Smooth muscle cell (in vitro differentiated cells): ENCODE measurements around the gene TRPM2. TPM values are rescaled to one million over a fixed set of nuclear protein-coding genes. Genes with fewer than 3 reads are reported as not detected.
A peak's percentile ranks its signal among the peaks of the same experiment; 100 is the strongest.

Experiments
- DNase-seq: peaks from one replicate; lab custom pipeline; 2025; ENCODE audit not compliant: unreplicated experiment; lab: John Stamatoyannopoulos, UW
- H2AFZ ChIP-seq: fragments of 200-600 bp; sonication (generic); 2 replicates; pipeline ENCODE4 v1.6.0; 2016; ENCODE audit warnings: antibody characterized with exemption, low read depth, mild to moderate bottlenecking
- H3F3A ChIP-seq: fragments of 200-600 bp; sonication (generic); 2 replicates; pipeline ENCODE4 v1.6.0; 2017; ENCODE audit warnings: antibody characterized with exemption, low read depth
- H3K27ac ChIP-seq: fragments of 200-600 bp; sonication (generic); 2 replicates; pipeline ENCODE4 v1.5.1; 2016; ENCODE audit warnings: low read depth, mild to moderate bottlenecking
- H3K27me3 ChIP-seq: fragments of 200-600 bp; sonication (generic); 2 replicates; pipeline ENCODE4 v1.6.1; 2016; ENCODE audit warnings: low read depth, mild to moderate bottlenecking
- H3K36me3 ChIP-seq: fragments of 200-600 bp; sonication (generic); 2 replicates; pipeline ENCODE4 v1.5.1; 2016; ENCODE audit warnings: low read depth
- H3K4me1 ChIP-seq: fragments of 200-600 bp; sonication (generic); 2 replicates; pipeline ENCODE4 v1.5.1; 2016; ENCODE audit warnings: low read depth
- H3K4me2 ChIP-seq: fragments of 200-600 bp; sonication (generic); 2 replicates; pipeline ENCODE4 v1.6.0; 2016; ENCODE audit warnings: mild to moderate bottlenecking
- H3K4me3 ChIP-seq: fragments of 200-600 bp; sonication (generic); 2 replicates; pipeline ENCODE4 v1.5.1; 2016; ENCODE audit warnings: mild to moderate bottlenecking
- H3K79me2 ChIP-seq: fragments of 200-600 bp; sonication (generic); 2 replicates; pipeline ENCODE4 v1.6.0; 2016; ENCODE audit warnings: low read depth, mild to moderate bottlenecking
- H3K9ac ChIP-seq: fragments of 200-600 bp; sonication (generic); 2 replicates; pipeline ENCODE4 v1.6.0; 2016; ENCODE audit warnings: low read depth
- H3K9me3 ChIP-seq: fragments of 200-600 bp; sonication (generic); replicated peaks from 2 replicates; pipeline ENCODE4 v1.5.1; 2016; ENCODE audit warnings: low read depth
- H4K20me1 ChIP-seq: fragments of 200-600 bp; sonication (generic); 2 replicates; pipeline ENCODE4 v1.6.0; 2016; ENCODE audit warnings: low read depth
- CTCF ChIP-seq: fragments of 200-600 bp; sonication (generic); IDR thresholded peaks from 2 replicates; pipeline ENCODE4 v1.5.1; 2017; ENCODE audit warnings: borderline replicate concordance, mild to moderate bottlenecking, antibody characterized with exemption; ENCODE audit not compliant: insufficient read depth, poor library complexity, severe bottlenecking
- WGBS: methylation state at CpG from one replicate; pipeline ENCODE4 v1.1.7; 2016; ENCODE audit warnings: low lambda C conversion rate; 5-methylcytosine and 5-hydroxymethylcytosine counted together
- polyA plus RNA-seq: library from polyadenylated mRNA; unstranded; fragments of >200 nt; fragmentation: Nextera tagmentation; extraction: Ambion mirVana; gene quantifications from 2 replicates; pipeline ENCODE4 v1.2.1, GENCODE V29; 2016
- total RNA-seq: library from RNA; depleted of rRNA; stranded (reverse); fragments of >200 nt; gene quantifications from 2 replicates; pipeline ENCODE4 v1.2.3, GENCODE V29; 2014

TRPM2 gene
- total and polyA plus RNA-seq, 2 experiments from 2014 or later, result 0.31 TPM; not detected in 1

- no peak for TF ChIP-seq CTCF
- no peak overlapping the region for H3K9ac ChIP-seq
- no peaks in the 10 kb centered on the region for H3K36me3 ChIP-seq
- H4K20me1 ChIP-seq, result no peaks in the 10 kb centered on the region
- H3K9me3 ChIP-seq, result no peaks in the 10 kb centered on the region
- no peak for DNase-seq
- H3K4me2 ChIP-seq, result no peak overlapping the region
- H2AFZ ChIP-seq, result no peak overlapping the region
- H3K4me1 ChIP-seq, result no peaks in the 10 kb centered on the region
- H3K27me3 ChIP-seq, result no peaks in the 10 kb centered on the region
- no peak overlapping the region for H3K27ac ChIP-seq
- no peak overlapping the region for H3K4me3 ChIP-seq
- no peaks in the 10 kb centered on the region for H3K79me2 ChIP-seq
- H3F3A ChIP-seq, result peaks cover 8% of the 10 kb centered on the region
- 97% methylated on average over 3 of the region's 3 CpGs for WGBS
Measured at GRCh38 chr21:44453120-44453519, 99.7 kb downstream of the TRPM2 start.

- TF ChIP-seq CTCF, result no peak
- Histone ChIP-seq H3K9me3 (no peaks in the 10 kb centered on the region), H3K27ac (no peak overlapping the region), H3K9ac (no peak overlapping the region), H3K36me3 (no peaks in the 10 kb centered on the region), H3K79me2 (no peaks in the 10 kb centered on the region), H3K4me2 (no peak overlapping the region), H2AFZ (no peak overlapping the region), H3K27me3 (no peaks in the 10 kb centered on the region), H3K4me1 (no peaks in the 10 kb centered on the region), H3F3A (peaks cover 8% of the 10 kb centered on the region), H4K20me1 (no peaks in the 10 kb centered on the region), H3K4me3 (no peak overlapping the region)
- WGBS, result 93% methylated on average over 5 of the region's 5 CpGs
- no peak for DNase-seq
Measured at GRCh38 chr21:44454058-44454457, 100.6 kb downstream of the TRPM2 start.

GRCh38 chr21:44454747-44455523 lies 101.5 kb downstream of the TRPM2 start, which contains the start of gene LRRC3:
TSS of gene LRRC3 (plus strand) at chr21:44455510. CDS start at chr21:44456645, 1,135 bp downstream.
- H3K4me1 ChIP-seq, result no peaks in the 10 kb centered on the region
- no peak within 1 kb of the TSS for H3K27ac ChIP-seq
- H3K36me3 ChIP-seq, result no peaks in the 10 kb centered on the region
- no peak for TF ChIP-seq CTCF
- WGBS, result 5% methylated on average over 24 of the region's 45 CpGs
- peak within 1 kb of the TSS; percentile 98 for H2AFZ ChIP-seq
- no peaks in the 10 kb centered on the region for H4K20me1 ChIP-seq
- peak within 1 kb of the TSS; percentile 95 for H3K4me3 ChIP-seq
- H3F3A ChIP-seq, result peaks cover 8% of the 10 kb centered on the region
- H3K9me3 ChIP-seq, result no peaks in the 10 kb centered on the region
- no peaks in the 10 kb centered on the region for H3K27me3 ChIP-seq
- H3K79me2 ChIP-seq, result no peaks in the 10 kb centered on the region
- peak; percentile 82 for DNase-seq
- H3K4me2 ChIP-seq, result peak within 1 kb of the TSS; percentile 98
- peak within 1 kb of the TSS; percentile 43 for H3K9ac ChIP-seq
